ENCODE measurements around the gene OBSCN.

OBSCN gene

DNA sequence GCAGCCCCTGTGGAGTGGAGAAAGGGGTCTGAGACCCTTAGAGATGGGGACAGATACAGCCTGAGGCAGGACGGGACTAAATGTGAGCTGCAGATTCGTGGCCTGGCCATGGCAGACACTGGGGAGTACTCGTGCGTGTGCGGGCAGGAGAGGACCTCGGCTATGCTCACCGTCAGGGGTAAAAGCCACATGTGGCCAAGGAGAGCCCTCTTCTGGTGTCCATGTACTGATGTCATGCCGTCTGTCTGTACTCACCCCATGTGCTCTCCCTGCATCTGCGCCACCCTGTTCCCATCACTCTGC is 84.7 kb downstream of the OBSCN start:
- no peak for DNase-seq

- DNase-seq: no peak
Measured at GRCh38 chr1:228293393-228293792, 85.5 kb downstream of the OBSCN start.

DNA sequence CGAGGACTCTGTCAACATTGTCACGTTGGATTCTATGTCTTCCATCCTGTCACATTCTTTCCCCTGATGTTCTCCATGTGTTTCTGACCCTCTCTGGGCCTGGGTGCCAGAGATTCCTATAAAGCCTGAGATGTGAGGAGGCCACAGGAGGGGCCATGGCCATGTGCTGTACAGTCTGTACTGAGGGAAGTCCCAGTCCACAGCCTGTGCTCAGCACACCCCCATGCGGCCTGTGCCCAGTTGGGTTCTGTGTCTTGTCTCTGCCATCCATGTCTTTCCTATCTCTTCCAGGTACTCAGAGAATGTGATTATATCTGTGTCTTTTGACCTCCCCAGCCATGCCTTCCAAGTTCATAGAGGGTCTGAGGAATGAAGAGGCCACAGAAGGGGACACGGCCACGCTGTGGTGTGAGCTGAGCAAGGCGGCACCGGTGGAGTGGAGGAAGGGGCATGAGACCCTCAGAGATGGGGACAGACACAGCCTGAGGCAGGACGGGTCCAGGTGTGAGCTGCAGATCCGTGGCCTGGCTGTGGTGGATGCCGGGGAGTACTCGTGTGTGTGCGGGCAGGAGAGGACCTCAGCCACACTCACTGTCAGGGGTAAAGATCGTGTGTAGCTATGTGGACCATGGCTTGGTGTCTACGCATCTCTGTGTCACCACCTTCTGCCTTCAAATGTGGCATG is 86.1 kb downstream of the OBSCN start:
- DNase-seq: no peak

DNA sequence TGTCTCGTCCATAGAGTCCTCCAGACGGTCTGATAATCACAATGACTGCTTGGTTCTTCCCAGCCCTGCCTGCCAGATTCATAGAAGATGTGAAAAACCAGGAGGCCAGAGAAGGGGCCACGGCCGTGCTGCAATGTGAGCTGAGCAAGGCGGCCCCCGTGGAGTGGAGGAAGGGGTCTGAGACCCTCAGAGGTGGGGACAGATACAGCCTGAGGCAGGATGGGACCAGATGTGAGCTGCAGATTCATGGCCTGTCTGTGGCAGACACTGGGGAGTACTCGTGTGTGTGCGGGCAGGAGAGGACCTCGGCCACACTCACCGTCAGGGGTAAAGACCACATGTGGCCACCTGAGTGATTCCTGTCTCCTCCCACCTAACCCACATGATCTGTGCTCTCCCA is 86.9 kb downstream of the OBSCN start:
- no peak for DNase-seq

- DNase-seq: no peak
Measured at GRCh38 chr1:228295201-228295600, 87.4 kb downstream of the OBSCN start.

GRCh38 chr1:228295981-228296380 is 88.1 kb downstream of the OBSCN start:
- no peak for DNase-seq

DNA sequence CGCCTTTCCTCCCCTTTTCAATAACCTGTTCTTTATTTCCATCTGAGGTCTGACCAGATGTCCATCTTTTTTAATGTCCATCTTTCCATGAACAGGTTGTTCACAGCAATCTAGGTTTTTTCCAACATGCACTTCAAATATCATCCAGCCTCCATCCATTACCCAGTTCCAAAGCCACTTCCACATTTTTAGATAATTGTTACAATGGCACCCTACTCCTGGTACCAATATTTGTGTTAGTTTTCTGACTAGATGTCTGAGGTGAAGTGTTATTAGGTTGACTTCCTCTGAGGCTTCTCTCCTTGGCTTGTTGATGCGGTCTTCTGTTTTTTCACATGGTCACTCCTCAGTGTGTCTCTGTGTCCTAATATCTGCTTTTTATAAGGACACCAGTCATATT is 89.4 kb downstream of the OBSCN start:
- no peak for DNase-seq

GRCh38 chr1:228297822-228298221 is 90.0 kb downstream of the OBSCN start:
- DNase-seq: no peak

DNA sequence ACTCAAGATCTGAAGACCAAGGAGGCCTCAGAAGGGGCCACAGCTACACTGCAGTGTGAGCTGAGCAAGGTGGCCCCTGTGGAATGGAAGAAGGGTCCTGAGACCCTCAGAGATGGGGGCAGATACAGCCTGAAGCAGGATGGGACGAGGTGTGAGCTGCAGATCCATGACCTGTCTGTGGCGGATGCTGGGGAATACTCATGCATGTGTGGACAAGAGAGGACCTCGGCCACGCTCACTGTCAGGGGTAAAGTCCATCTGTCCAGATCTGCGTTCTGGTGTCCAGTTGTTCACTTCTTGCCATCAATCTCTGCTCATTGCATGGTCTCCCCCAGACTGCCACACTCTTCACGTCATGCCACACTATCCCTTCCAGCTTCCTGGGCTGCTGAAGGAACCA is 90.6 kb downstream of the OBSCN start:
- DNase-seq: no peak

DNA sequence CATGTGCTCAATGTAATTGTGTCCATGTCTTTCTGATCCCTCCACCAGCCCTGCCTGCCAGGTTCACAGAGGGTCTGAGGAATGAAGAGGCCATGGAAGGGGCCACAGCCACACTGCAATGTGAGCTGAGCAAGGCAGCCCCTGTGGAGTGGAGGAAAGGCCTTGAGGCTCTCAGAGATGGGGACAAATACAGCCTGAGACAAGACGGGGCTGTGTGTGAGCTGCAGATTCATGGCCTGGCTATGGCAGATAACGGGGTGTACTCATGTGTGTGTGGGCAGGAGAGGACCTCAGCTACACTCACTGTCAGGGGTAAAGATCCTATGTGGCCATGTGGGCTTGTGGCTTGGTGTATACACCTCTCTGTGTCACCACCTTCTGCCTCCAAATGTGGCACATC is 91.4 kb downstream of the OBSCN start:
- no peak for DNase-seq

- DNase-seq: no peak
Measured at GRCh38 chr1:228299901-228300300, 92.1 kb downstream of the OBSCN start.

DNA sequence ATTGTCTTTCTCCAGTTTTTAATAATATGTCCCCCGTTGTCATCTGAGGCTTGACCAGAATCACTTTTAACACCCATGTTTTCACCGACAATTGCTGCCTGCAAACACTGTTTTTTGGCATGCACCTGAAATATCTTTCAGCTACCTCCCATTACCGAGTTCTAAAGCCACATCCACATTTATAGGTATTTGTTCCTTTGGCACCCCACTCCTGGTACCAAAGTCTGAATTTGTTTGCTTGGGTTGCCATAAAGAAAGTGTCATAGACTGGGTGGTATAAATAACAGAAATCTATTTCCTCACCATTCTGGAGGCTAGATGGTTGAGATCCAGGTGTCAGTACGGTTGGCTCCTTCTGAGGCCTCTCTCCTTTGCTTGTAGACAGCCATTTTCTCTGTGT is 94.2 kb downstream of the OBSCN start:
- no peak for DNase-seq

DNA sequence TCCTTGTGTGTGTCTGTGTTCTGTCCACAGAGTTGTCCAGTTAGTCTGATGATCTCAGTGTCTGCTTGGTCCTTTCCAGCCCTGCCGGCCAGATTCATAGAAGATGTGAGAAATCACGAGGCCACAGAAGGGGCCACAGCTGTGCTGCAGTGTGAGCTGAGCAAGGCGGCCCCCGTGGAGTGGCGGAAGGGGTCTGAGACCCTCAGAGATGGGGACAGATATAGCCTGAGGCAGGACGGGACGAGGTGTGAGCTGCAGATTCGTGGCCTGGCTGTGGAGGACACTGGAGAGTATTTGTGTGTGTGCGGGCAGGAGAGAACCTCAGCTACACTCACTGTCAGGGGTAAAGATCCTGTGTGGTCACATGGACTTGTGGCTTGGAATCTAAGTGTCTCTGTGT is 95.8 kb downstream of the OBSCN start:
- DNase-seq: no peak

DNA sequence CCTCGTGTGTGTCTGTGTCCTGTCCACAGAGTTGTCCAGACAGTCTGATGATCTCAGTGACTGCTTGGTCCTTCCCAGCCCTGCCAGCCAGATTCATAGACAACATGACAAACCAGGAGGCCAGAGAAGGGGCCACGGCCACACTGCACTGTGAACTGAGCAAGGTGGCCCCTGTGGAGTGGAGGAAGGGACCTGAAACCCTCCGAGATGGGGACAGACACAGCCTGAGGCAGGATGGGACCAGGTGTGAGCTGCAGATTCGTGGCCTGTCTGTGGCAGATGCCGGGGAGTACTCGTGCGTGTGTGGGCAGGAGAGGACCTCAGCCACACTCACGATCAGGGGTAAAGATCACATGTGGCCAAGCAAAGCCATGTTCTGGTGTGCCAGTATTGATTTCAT is 96.4 kb downstream of the OBSCN start:
- DNase-seq: no peak

DNA sequence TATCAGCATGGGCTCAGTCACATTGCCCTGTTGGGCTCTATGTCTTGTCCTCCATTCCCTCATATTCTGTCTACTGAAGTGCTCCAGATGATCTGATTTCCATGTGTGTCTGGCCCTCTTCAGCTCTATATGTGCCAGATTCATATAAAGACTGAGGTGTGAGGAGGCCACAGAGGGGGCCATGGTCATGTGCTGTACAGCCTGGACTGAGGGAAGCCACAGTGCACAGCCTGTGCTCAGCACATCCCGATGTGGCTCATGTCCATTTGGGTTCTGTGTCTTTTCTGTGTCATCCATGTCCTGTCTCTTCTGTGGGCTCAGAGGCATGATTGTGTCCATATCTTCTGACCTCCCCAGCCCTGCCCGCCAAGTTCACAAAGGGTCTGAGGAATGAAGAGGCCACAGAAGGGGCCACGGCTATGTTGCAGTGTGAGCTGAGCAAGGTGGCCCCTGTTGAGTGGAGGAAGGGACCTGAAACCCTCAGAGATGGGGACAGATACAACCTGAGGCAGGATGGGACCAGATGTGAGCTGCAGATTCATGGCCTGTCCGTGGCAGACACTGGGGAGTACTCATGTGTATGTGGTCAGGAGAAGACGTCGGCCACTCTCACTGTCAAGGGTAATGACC is 97.0 kb downstream of the OBSCN start:
- no peak for DNase-seq

- DNase-seq: no peak
Measured at GRCh38 chr1:228305721-228306152, 97.9 kb downstream of the OBSCN start.

DNA sequence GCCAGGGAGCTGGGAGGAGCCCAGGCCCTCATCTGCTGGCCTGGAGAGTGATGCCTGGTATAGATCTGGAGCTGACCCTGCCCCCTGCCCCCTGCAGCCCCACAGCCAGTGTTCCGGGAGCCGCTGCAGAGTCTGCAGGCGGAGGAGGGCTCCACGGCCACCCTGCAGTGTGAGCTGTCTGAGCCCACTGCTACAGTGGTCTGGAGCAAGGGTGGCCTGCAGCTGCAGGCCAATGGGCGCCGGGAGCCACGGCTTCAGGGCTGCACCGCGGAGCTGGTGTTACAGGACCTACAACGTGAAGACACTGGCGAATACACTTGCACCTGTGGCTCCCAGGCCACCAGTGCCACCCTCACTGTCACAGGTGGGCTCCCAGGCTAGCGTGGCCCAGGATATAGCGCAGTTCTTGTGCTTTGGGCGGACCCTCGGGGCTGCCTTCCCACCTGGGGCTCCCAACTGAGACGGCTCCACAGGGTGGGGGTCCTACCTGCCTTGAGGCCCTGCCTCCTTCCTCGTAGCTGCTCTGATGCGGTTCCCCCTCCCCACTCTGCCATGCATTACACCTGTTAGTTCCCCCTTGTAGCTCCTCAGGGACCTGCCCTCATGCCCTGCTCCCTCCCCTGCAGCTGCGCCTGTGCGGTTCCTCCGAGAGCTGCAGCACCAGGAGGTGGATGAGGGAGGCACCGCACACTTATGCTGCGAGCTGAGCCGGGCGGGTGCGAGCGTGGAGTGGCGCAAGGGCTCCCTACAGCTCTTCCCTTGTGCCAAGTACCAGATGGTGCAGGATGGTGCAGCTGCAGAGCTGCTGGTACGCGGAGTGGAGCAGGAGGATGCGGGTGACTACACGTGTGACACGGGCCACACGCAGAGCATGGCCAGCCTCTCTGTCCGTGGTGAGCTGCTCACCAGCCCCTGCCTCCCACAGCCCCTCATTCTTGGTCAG is 98.7 kb downstream of the OBSCN start:
- no peak for DNase-seq

DNA sequence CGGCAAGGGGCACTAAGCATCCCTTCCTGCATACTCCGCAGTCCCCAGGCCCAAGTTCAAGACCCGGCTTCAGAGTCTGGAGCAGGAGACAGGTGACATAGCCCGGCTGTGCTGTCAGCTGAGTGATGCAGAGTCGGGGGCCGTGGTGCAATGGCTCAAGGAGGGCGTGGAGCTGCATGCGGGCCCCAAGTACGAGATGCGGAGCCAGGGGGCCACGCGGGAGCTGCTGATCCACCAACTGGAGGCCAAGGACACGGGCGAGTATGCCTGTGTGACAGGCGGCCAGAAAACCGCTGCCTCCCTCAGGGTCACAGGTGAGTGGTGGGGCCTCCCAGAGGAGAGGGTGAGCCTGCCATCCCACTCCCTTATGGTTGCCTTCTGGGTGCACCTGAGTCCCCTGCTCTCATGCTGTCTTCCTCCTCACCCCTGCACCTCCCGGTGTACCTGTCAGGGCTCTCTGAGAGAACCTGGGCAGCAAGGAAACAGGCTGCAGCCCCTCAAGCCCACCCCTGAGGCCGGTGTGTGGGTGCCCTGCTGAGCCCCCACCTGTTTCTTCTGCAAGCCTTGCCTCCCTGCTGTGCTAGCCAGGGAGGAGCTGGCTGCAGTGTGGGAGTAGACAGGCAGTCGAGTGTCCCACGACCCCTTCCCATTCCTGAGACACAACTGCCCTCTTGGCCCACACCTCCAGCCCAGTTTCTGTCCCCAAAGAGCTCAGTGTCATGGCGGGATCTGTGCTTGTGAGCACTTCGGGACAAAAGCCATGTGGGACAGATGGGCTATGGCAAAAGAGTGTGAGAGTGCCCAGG is 99.6 kb downstream of the OBSCN start:
- DNase-seq: no peak

DNA sequence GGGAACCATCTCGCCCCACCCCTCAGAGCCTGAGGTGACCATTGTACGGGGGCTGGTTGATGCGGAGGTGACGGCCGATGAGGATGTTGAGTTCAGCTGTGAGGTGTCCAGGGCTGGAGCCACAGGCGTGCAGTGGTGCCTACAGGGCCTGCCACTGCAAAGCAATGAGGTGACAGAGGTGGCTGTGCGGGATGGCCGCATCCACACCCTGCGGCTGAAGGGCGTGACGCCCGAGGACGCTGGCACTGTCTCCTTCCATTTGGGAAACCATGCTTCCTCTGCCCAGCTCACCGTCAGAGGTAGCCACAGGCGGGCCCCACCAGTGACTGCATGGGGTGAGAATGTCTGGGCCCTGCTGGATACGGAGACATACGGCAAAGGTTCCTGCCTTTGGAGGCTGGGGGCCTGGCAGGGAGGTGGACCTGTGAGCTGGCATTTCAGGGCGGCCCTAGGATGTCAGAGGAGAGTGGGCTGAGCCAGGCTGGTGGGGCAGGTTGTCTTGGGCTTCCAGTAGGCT is 100.3 kb downstream of the OBSCN start:
- no peak for DNase-seq

DNA sequence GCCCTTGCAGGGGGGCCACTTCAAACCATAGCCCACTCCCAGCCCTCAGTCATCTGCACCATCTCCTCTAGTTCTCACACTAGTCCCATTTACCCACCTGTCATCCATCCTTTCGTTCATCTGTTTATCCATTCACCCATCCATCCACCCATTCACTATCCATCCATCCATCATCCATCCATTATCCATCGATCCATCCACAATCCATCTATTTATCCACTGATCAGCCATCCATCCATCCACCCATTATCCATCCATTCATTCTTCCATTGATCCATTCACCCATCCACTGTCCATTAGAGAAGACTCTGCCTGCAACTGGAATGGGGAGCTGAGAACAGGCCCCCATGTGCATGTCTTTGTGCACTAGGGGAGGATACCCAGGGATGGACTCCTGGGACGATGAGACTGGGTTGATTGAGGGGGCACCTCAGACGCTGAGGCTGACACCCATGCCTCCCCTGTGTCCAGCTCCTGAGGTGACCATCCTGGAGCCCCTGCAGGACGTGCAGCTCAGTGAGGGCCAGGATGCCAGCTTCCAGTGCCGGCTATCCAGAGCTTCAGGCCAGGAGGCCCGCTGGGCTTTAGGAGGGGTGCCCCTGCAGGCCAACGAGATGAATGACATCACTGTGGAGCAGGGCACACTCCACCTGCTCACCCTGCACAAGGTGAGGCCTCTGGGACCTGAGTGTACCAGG is 100.9 kb downstream of the OBSCN start:
- DNase-seq: no peak

DNA sequence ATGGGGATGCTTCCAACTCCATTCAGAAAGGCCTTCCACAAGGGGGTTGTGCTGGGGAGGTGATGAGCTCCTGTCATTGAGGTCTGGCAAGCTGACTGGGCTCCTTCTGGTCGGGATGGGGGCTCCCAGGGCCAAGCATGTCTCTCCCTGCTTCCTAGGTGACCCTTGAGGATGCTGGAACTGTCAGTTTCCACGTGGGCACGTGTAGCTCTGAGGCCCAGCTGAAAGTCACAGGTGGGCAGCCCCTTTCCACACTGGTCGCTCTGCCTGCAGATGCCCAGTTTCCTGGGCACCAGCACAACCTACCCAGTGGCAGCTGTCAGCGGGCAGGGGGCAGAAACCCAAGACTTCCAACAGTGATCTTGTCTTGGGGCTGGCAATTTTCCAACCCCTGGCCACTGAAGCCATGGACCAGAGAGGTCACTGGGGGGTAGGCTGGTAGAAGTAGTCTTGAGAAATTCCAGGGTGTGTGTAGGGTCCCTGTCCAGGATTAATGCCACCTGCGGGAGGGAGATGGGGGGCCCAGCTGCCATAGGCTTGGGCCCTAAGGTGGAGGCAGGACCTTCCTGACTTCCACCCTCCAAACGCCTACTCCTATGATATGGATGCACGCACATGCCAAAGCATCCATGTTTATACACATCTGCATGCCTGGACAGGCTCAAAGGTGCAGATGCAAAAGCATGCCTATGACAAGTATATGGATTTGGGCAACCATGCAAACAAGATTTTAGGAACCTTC is 101.7 kb downstream of the OBSCN start:
- no peak for DNase-seq
